ENCODE results near the gene PLPPR1.

PLPPR1 gene

DNA sequence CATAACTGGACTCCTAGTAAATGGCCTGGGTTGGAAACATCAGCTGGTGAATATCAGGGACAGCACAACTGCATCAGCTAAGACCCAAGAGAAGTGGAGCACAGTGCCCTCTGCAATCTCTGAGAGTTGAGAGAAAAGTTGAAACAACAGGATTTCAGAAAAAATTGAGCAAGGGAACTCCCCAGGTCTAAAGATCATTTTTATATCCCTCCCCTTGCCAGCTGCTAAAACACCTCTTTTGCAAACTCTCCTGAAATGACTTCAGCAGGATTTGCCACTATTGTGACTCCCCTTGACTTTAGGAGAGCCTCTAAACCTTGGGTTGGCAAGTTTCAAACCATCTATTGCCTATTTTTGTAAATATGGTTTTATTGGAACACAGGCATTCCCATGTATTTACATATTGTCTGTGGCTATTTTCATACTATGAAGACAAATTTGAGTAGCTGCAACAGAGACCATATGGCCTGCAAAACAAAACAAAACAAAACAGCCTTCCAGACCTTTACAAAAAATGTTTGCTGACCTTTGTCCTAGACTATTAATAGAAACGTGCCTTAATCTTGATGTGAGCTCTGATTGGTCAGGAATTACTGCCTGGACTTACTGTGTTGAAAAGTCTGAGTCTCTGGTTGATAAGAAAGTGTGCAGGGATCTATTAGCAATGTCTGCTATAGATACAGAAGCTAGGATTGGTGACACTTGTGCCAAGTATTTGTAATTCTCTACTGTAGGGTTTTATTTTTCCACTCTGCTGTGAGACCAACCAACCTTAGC is 37.7 kb upstream of the PLPPR1 start:
- ATAC-seq, result no peak
- TF ChIP-seq ZNF8 (CRISPR knock-in tag; IDR thresholded peaks at IDR 0.05), result no peak
- TF ChIP-seq ZNF70 (CRISPR knock-in tag; IDR thresholded peaks at IDR 0.05), result no peak
- TF ChIP-seq GLIS3 (CRISPR knock-in tag; IDR thresholded peaks at IDR 0.05), result no peak
- TF ChIP-seq, protein P1, sequence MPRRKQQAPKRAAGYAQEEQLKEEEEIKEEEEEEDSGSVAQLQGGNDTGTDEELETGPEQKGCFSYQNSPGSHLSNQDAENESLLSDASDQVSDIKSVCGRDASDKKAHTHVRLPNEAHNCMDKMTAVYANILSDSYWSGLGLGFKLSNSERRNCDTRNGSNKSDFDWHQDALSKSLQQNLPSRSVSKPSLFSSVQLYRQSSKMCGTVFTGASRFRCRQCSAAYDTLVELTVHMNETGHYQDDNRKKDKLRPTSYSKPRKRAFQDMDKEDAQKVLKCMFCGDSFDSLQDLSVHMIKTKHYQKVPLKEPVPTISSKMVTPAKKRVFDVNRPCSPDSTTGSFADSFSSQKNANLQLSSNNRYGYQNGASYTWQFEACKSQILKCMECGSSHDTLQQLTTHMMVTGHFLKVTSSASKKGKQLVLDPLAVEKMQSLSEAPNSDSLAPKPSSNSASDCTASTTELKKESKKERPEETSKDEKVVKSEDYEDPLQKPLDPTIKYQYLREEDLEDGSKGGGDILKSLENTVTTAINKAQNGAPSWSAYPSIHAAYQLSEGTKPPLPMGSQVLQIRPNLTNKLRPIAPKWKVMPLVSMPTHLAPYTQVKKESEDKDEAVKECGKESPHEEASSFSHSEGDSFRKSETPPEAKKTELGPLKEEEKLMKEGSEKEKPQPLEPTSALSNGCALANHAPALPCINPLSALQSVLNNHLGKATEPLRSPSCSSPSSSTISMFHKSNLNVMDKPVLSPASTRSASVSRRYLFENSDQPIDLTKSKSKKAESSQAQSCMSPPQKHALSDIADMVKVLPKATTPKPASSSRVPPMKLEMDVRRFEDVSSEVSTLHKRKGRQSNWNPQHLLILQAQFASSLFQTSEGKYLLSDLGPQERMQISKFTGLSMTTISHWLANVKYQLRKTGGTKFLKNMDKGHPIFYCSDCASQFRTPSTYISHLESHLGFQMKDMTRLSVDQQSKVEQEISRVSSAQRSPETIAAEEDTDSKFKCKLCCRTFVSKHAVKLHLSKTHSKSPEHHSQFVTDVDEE (CRISPR knock-in tag; IDR thresholded peaks at IDR 0.05), result no peak
- no peak for TF ChIP-seq CSDC2 (CRISPR knock-in tag; IDR thresholded peaks at IDR 0.05)
- TF ChIP-seq, protein P2, sequence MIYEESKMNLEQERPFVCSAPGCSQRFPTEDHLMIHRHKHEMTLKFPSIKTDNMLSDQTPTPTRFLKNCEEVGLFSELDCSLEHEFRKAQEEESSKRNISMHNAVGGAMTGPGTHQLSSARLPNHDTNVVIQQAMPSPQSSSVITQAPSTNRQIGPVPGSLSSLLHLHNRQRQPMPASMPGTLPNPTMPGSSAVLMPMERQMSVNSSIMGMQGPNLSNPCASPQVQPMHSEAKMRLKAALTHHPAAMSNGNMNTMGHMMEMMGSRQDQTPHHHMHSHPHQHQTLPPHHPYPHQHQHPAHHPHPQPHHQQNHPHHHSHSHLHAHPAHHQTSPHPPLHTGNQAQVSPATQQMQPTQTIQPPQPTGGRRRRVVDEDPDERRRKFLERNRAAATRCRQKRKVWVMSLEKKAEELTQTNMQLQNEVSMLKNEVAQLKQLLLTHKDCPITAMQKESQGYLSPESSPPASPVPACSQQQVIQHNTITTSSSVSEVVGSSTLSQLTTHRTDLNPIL (CRISPR knock-in tag; IDR thresholded peaks at IDR 0.05; ENCODE audit: low read depth), result no peak
- TF ChIP-seq TCF4 (CRISPR knock-in tag; IDR thresholded peaks at IDR 0.05; ENCODE audit: borderline replicate concordance), result no peak
- TF ChIP-seq TOX (CRISPR knock-in tag; IDR thresholded peaks at IDR 0.05; ENCODE audit: borderline replicate concordance), result no peak
- no peak for TF ChIP-seq OSR1 (CRISPR knock-in tag; IDR thresholded peaks at IDR 0.05)
- TF ChIP-seq, protein P3, sequence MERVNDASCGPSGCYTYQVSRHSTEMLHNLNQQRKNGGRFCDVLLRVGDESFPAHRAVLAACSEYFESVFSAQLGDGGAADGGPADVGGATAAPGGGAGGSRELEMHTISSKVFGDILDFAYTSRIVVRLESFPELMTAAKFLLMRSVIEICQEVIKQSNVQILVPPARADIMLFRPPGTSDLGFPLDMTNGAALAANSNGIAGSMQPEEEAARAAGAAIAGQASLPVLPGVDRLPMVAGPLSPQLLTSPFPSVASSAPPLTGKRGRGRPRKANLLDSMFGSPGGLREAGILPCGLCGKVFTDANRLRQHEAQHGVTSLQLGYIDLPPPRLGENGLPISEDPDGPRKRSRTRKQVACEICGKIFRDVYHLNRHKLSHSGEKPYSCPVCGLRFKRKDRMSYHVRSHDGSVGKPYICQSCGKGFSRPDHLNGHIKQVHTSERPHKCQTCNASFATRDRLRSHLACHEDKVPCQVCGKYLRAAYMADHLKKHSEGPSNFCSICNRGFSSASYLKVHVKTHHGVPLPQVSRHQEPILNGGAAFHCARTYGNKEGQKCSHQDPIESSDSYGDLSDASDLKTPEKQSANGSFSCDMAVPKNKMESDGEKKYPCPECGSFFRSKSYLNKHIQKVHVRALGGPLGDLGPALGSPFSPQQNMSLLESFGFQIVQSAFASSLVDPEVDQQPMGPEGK (CRISPR knock-in tag; IDR thresholded peaks at IDR 0.05; ENCODE audit: borderline replicate concordance), result no peak
- TF ChIP-seq, protein P4, sequence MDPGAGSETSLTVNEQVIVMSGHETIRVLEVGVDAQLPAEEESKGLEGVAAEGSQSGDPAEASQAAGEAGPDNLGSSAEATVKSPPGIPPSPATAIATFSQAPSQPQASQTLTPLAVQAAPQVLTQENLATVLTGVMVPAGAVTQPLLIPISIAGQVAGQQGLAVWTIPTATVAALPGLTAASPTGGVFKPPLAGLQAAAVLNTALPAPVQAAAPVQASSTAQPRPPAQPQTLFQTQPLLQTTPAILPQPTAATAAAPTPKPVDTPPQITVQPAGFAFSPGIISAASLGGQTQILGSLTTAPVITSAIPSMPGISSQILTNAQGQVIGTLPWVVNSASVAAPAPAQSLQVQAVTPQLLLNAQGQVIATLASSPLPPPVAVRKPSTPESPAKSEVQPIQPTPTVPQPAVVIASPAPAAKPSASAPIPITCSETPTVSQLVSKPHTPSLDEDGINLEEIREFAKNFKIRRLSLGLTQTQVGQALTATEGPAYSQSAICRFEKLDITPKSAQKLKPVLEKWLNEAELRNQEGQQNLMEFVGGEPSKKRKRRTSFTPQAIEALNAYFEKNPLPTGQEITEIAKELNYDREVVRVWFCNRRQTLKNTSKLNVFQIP (CRISPR knock-in tag; IDR thresholded peaks at IDR 0.05; ENCODE audit: borderline replicate concordance, low read depth), result no peak
- TF ChIP-seq RARB (CRISPR knock-in tag; IDR thresholded peaks at IDR 0.05), result no peak
- no peak for TF ChIP-seq ZFP30 (CRISPR knock-in tag; IDR thresholded peaks at IDR 0.05)
- TF ChIP-seq ZC3H10 (CRISPR knock-in tag; IDR thresholded peaks at IDR 0.05), result no peak
- TF ChIP-seq ARNTL (CRISPR knock-in tag; IDR thresholded peaks at IDR 0.05; ENCODE audit: borderline replicate concordance, low read depth), result no peak
- TF ChIP-seq, protein P5, sequence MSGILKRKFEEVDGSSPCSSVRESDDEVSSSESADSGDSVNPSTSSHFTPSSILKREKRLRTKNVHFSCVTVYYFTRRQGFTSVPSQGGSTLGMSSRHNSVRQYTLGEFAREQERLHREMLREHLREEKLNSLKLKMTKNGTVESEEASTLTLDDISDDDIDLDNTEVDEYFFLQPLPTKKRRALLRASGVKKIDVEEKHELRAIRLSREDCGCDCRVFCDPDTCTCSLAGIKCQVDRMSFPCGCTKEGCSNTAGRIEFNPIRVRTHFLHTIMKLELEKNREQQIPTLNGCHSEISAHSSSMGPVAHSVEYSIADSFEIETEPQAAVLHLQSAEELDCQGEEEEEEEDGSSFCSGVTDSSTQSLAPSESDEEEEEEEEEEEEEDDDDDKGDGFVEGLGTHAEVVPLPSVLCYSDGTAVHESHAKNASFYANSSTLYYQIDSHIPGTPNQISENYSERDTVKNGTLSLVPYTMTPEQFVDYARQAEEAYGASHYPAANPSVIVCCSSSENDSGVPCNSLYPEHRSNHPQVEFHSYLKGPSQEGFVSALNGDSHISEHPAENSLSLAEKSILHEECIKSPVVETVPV (CRISPR knock-in tag; IDR thresholded peaks at IDR 0.05), result no peak

DNA sequence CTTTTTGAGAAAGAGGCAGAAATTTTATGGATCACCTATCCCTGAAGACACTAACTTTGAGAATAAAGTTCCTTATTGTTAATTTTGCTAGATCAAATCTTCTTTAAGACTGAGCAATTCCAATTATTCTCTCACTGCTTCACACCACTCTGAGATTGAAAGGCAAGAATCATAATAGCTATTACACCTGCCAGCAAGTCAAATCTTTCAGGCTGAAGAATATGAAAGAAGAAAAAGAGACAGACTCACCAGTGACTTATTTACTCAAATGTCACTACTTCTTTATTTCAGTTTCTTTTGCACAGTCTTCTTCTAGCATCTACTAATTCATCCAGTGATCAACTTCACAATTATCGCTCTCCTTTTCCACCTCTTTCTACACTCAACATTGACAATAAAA is 35.9 kb upstream of the PLPPR1 start:
- ATAC-seq, result no peak
- TF ChIP-seq ESRRG (CRISPR knock-in tag; IDR thresholded peaks at IDR 0.05) (no peak), ZFP30 (CRISPR knock-in tag; IDR thresholded peaks at IDR 0.05) (no peak), ISL1 (CRISPR knock-in tag; IDR thresholded peaks at IDR 0.05) (no peak), ZNF565 (CRISPR knock-in tag; conservative IDR thresholded peaks at IDR 0.05; ENCODE audit: low read depth) (no peak), ZNF8 (CRISPR knock-in tag; IDR thresholded peaks at IDR 0.05) (no peak), TCF4 (CRISPR knock-in tag; IDR thresholded peaks at IDR 0.05; ENCODE audit: borderline replicate concordance) (no peak), OSR1 (CRISPR knock-in tag; IDR thresholded peaks at IDR 0.05) (no peak), ZC3H10 (CRISPR knock-in tag; IDR thresholded peaks at IDR 0.05) (no peak), SNAI2 (CRISPR knock-in tag; IDR thresholded peaks at IDR 0.05) (no peak), ARNTL (CRISPR knock-in tag; IDR thresholded peaks at IDR 0.05; ENCODE audit: borderline replicate concordance, low read depth) (no peak)
- TF ChIP-seq, protein P3 (CRISPR knock-in tag; IDR thresholded peaks at IDR 0.05; ENCODE audit: borderline replicate concordance), result no peak
- TF ChIP-seq, protein P4 (CRISPR knock-in tag; IDR thresholded peaks at IDR 0.05; ENCODE audit: borderline replicate concordance, low read depth), result no peak
